GM19455 (cell line): ENCODE results near the gene ZNF576.
"Not testable (repeated sequence)": the region's sequence is repeated elsewhere in the genome, so short reads cannot be mapped to it uniquely, and the experiment has no call there.

ENCODE experiments used
- ATAC-seq: cut with Tn5 transposase; IDR thresholded peaks from one replicate; pipeline ENCODE4 v1.9.1; 2021; ENCODE audit not compliant: unreplicated experiment

Gene ZNF576

GRCh38 chr19:43595999-43596841, at the start of gene ZNF576, which contains the start of gene IRGQ:
TSS of gene ZNF576 (plus strand) at chr19:43596595. CDS start at chr19:43597109, 514 bp downstream.
TSS of gene IRGQ (minus strand) at chr19:43596134. CDS start at chr19:43595338, 796 bp downstream.
- peak; percentile 78 for ATAC-seq

- not testable (repeated sequence) for ATAC-seq
Measured at GRCh38 chr19:43547926-43548325, 48.5 kb upstream of the ZNF576 start.

GRCh38 chr19:43548706-43549105, 47.7 kb upstream of the ZNF576 start:
- ATAC-seq = no peak

GRCh38 chr19:43551399-43552197, 44.8 kb upstream of the ZNF576 start:
- no peak for ATAC-seq

GRCh38 chr19:43552198-43552450, 44.3 kb upstream of the ZNF576 start:
- ATAC-seq = no peak

GRCh38 chr19:43552616-43553015, 43.8 kb upstream of the ZNF576 start:
- ATAC-seq = no peak

GRCh38 chr19:43553656-43554055, 42.7 kb upstream of the ZNF576 start:
- ATAC-seq = no peak

- ATAC-seq = no peak
Measured at GRCh38 chr19:43554317-43554895, 42.0 kb upstream of the ZNF576 start.

- ATAC-seq = no peak
Measured at GRCh38 chr19:43555185-43555770, 41.1 kb upstream of the ZNF576 start.

GRCh38 chr19:43560687-43561086, 35.7 kb upstream of the ZNF576 start:
- ATAC-seq = no peak

GRCh38 chr19:43561139-43561970, 35.0 kb upstream of the ZNF576 start:
- no peak for ATAC-seq

GRCh38 chr19:43562226-43562697, 34.1 kb upstream of the ZNF576 start:
- no peak for ATAC-seq

- peak; percentile 45 for ATAC-seq
Measured at GRCh38 chr19:43562698-43563241, 33.6 kb upstream of the ZNF576 start.

GRCh38 chr19:43563816-43564457, 32.5 kb upstream of the ZNF576 start:
- no peak for ATAC-seq

- no peak for ATAC-seq
Measured at GRCh38 chr19:43564800-43565199, 31.6 kb upstream of the ZNF576 start.

- no peak for ATAC-seq
Measured at GRCh38 chr19:43569657-43570056, 26.7 kb upstream of the ZNF576 start.

GRCh38 chr19:43570174-43570791, 26.1 kb upstream of the ZNF576 start:
- no peak for ATAC-seq

- no peak for ATAC-seq
Measured at GRCh38 chr19:43572171-43572588, 24.2 kb upstream of the ZNF576 start.
